Testis (tissue), 2 donors: ENCODE measurements around the gene PUS7L.

ENCODE experiments used
- CTCF ChIP-seq, 3 experiments: fragments of 450-650 bp in 2 of 3; fragments of 200-600 bp in 1 of 3; sonication (generic) in 1 of 3; IDR thresholded peaks; one replicate each; pipeline ENCODE4 v1.5.1; 2016 to 2019; ENCODE audit warnings: antibody characterized with exemption in 3 of 3, mild to moderate bottlenecking in 2 of 3, moderate library complexity in 1 of 3
- POLR2A ChIP-seq: fragments of 450-650 bp; IDR thresholded peaks from one replicate; pipeline ENCODE4 v1.6.1; 2017; ENCODE audit warnings: antibody characterized with exemption, mild to moderate bottlenecking, moderate library complexity

GRCh38 chr12:43730283-43730682 lies 28.3 kb downstream of the PUS7L start:
- TF ChIP-seq CTCF (IDR thresholded peaks at IDR 0.05) (no peak), POLR2A (no peak)
